GM06990 (cell line): Measurements from ENCODE around the gene ALK.

Source experiments
- DNase-seq: peaks from one replicate; pipeline ENCODE4 v3.0.0-alpha.2; 2011; ENCODE audit not compliant: insufficient read length; ENCODE audit errors: extremely low read depth
- H3K27me3 ChIP-seq: replicated peaks from 2 replicates; pipeline ENCODE4 v1.6.0; 2011; ENCODE audit warnings: low read length; ENCODE audit not compliant: control insufficient read depth, insufficient read depth
- H3K36me3 ChIP-seq: 2 replicates; pipeline ENCODE4 v1.5.1; 2011; ENCODE audit warnings: low read length; ENCODE audit not compliant: control insufficient read depth, insufficient read depth
- H3K4me3 ChIP-seq: replicated peaks from 2 replicates; pipeline ENCODE4 v1.5.1; 2011; ENCODE audit warnings: low read depth, mild to moderate bottlenecking, control low read depth, low read length
- CTCF ChIP-seq: IDR thresholded peaks from 2 replicates; pipeline ENCODE4 v1.5.1; 2011; ENCODE audit warnings: low read length, control low read depth, mild to moderate bottlenecking, inconsistent platforms; ENCODE audit not compliant: insufficient read depth, poor library complexity, severe bottlenecking

The ALK gene

GRCh38 chr2:29723255-29724001, 198.0 kb downstream of the ALK start:
- DNase-seq, result peak; percentile 31
- no peak for TF ChIP-seq CTCF
- no peak overlapping the region for H3K4me3 ChIP-seq
- no peaks in the 10 kb centered on the region for H3K27me3 ChIP-seq
- no peaks in the 10 kb centered on the region for H3K36me3 ChIP-seq

- Histone ChIP-seq H3K36me3 (no peaks in the 10 kb centered on the region), H3K4me3 (no peak overlapping the region), H3K27me3 (no peaks in the 10 kb centered on the region)
- TF ChIP-seq CTCF, result no peak
- no peak for DNase-seq
Observed at GRCh38 chr2:29719639-29720038, 201.7 kb downstream of the ALK start.

- no peak for DNase-seq
- no peaks in the 10 kb centered on the region for H3K27me3 ChIP-seq
- no peaks in the 10 kb centered on the region for H3K36me3 ChIP-seq
- no peak for TF ChIP-seq CTCF
- no peak overlapping the region for H3K4me3 ChIP-seq
Observed at GRCh38 chr2:29718076-29718686, 203.2 kb downstream of the ALK start.

- no peak for DNase-seq
- H3K36me3 ChIP-seq, result no peaks in the 10 kb centered on the region
- no peak for TF ChIP-seq CTCF
- no peaks in the 10 kb centered on the region for H3K27me3 ChIP-seq
- H3K4me3 ChIP-seq, result no peak overlapping the region
Observed at GRCh38 chr2:29715655-29716054, 205.7 kb downstream of the ALK start.

- Histone ChIP-seq H3K4me3 (no peak overlapping the region), H3K36me3 (no peaks in the 10 kb centered on the region), H3K27me3 (no peaks in the 10 kb centered on the region)
- DNase-seq, result no peak
- TF ChIP-seq CTCF, result no peak
Observed at GRCh38 chr2:29714333-29714732, 207.1 kb downstream of the ALK start.
